ENCODE data around the gene PLXDC2.
"Not testable (repeated sequence)": the region's sequence is repeated elsewhere in the genome, so short reads cannot be mapped to it uniquely, and the experiment has no call there.

PLXDC2 gene

GRCh38 chr10:20029523-20029922 lies 213.3 kb downstream of the PLXDC2 start:
- DNase-seq (ENCODE audit: low read depth in 1 of 2, low spot score in 1 of 2): no peak

GRCh38 chr10:20033476-20033875 lies 217.2 kb downstream of the PLXDC2 start:
- no peak for DNase-seq (ENCODE audit: low read depth in 1 of 2, low spot score in 1 of 2)

DNA sequence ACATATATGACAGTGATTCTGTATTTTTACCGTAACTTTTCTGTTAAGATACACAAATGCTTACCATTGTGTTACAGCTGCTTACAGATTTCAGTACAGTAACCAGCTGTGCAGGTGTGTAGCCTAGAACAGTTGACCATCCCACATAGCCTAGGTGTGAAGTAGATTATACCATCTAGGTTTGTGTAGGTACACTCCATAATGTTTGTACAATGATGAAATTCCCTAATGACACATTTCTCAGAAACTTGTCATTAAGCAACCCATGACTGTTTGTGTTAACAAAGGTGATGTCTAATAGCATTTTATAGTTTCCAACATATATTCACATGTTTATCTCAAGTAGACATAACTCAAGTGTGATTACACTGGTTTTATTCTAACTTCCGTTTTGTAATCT lies 218.5 kb downstream of the PLXDC2 start:
- no peak for DNase-seq (ENCODE audit: low read depth in 1 of 2, low spot score in 1 of 2)

- no peak for DNase-seq (ENCODE audit: low read depth in 1 of 2, low spot score in 1 of 2)
Measured at GRCh38 chr10:20040012-20040411, 223.8 kb downstream of the PLXDC2 start.

GRCh38 chr10:20041931-20042330 lies 225.7 kb downstream of the PLXDC2 start:
- no peak for DNase-seq (ENCODE audit: low read depth in 1 of 2, low spot score in 1 of 2)

DNA sequence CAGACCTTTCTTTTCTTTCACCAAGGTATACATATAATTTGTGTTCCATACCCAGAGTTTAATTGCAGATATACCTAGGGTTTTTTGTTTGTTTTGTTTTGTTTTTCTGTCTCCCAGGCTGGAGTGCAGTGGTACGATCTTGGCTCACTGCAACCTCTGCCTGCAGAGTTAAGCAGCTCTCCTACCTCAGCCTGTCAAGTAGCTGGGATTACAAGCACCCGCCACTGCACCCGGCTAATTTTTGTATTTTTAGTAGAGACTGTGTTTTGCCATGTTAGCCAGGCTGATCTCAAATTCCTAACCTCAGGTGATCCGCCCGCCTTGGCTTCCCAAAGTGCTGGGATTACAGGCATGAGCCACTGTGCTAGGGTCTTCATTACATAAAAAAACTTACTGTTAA lies 228.9 kb downstream of the PLXDC2 start:
- not testable (repeated sequence) for DNase-seq (ENCODE audit: low read depth in 1 of 2, low spot score in 1 of 2)

DNA sequence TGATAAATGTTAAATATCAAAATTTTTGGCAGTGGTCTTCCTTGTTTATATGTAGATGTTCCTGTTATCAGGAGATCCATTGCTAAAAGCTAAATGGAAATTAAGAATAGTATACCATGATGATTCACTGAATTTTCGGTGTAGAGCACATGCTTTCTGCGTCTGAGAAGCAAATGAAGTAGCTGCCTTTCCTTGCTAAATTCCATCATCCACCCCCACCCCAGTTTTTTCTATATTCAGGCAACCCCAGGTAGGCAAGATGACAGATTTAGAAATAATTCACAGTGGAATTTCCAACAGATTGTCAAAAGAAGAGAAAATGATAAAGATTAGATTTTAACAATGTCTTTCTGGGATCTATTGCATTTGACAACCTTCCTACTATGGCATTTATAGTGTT lies 231.9 kb downstream of the PLXDC2 start:
- DNase-seq (ENCODE audit: low read depth in 1 of 2, low spot score in 1 of 2): no peak

DNA sequence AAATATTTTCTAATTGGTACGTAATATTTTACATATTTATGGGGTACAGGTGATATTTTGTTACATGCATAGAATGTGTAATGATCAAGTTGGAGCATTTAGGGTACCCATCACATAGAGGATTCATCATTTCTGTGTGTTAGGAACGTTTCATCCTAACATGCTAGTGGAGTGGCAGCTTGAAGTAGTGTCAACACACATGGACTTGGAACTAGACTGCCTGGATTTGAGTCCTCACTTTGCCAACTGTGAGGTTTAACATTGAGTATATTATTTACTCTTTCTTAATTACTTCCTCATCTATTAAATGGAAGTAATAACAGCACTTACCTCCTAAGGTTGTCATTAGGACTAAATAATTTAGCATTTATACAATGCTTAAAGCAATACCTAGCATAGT lies 241.9 kb downstream of the PLXDC2 start:
- no peak for DNase-seq (ENCODE audit: low read depth in 1 of 2, low spot score in 1 of 2)

- no peak for DNase-seq (ENCODE audit: low read depth in 1 of 2, low spot score in 1 of 2)
Measured at GRCh38 chr10:20059084-20059835, 243.0 kb downstream of the PLXDC2 start.

GRCh38 chr10:20065814-20066213 lies 249.6 kb downstream of the PLXDC2 start:
- no peak for DNase-seq (ENCODE audit: low read depth in 1 of 2, low spot score in 1 of 2)

GRCh38 chr10:20073167-20073566 lies 256.9 kb downstream of the PLXDC2 start:
- DNase-seq (ENCODE audit: low read depth in 1 of 2, low spot score in 1 of 2): no peak

- DNase-seq (ENCODE audit: low read depth in 1 of 2, low spot score in 1 of 2): no peak
Measured at GRCh38 chr10:20075713-20076112, 259.5 kb downstream of the PLXDC2 start.

DNA sequence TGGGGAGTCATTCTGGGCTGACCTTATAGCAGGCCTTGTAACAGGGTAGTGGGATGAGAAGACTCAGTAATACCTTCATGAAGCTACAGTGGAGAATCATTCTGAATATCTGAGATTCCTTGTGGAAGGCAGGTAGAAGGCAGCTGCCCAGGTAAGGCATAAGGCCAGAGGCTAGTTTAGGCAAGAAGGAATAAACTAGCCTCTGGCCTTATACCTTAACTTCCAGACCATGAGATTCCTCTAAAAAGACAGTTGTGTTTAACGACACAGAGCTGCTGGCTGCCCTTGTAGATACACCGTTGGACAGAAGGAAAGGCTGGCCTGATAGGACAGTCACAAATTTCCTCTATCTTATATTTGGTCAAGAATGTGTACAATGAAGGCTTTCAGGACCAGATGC lies 268.2 kb downstream of the PLXDC2 start:
- DNase-seq (ENCODE audit: low read depth in 1 of 2, low spot score in 1 of 2): no peak

- DNase-seq (ENCODE audit: low read depth in 1 of 2, low spot score in 1 of 2): no peak
Measured at GRCh38 chr10:20085115-20085514, 268.9 kb downstream of the PLXDC2 start.

- DNase-seq (ENCODE audit: low read depth in 1 of 2, low spot score in 1 of 2): no peak
Measured at GRCh38 chr10:20087353-20087752, 271.1 kb downstream of the PLXDC2 start.

DNA sequence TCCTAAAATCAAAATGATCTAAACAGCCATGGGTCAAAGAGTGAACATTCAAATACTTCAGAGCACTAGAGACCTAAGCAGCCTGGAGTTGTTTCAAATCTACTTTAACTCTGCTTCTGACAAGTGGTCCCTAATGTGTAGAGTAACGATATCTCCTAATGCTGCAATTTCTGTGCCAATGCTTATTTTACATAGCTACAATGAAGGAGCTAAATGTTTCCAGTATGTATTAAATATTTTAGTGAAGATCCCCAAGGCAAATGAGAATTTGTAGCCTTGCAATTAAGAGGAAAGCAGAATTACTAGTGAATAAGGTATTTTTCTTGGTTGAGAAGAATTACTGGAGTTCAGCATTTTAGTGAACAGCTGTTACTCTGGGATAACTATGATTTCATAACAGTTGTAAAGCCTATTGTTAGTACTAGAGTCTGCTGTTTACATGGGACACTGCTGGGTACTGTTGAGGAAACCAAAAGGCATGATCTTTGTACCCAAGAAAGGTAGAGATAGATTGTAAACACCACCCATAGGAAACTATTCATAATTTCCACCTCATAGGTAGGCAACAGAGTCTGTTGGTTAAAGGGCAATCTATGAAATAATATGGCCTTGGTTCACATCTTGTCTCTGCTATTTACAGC lies 271.9 kb downstream of the PLXDC2 start:
- DNase-seq (ENCODE audit: low read depth in 1 of 2, low spot score in 1 of 2): no peak

DNA sequence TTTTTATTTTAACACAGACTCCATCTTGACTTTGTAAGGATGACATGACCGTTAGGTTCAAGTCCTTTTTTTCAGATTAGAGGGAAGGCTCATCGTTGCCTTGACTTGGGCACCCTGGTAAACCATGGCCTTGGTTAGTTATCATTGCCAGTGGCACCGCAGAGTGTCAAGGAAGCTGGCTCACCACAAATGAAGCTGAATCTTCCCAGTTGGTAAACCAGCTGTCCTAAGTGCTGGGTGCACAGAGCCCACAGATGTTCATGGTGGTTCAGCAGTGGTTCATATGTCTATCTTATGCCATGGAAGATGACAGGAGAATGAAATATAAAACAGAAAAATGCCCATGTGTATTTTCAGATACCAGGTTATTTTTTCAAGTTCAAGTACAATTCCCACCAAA lies 273.6 kb downstream of the PLXDC2 start:
- DNase-seq (ENCODE audit: low read depth in 1 of 2, low spot score in 1 of 2): no peak

DNA sequence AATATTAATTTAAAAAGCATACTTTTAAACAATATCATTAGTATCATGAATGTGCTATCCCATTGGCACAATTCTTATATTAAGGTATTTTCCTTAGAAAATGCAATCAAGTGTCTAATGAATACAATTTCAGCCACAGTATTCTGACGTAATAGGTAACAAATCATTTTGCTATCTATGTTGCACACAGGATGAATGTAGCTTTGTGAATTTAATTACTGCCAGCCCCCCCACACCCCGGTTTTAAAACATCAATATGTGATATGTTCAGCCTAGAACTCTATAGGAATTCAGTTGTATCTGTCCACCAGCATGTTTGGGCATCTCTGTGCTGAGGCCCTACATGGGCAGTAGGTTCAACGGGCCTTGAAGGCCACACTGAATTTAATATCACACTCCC lies 274.6 kb downstream of the PLXDC2 start:
- no peak for DNase-seq (ENCODE audit: low read depth in 1 of 2, low spot score in 1 of 2)

DNA sequence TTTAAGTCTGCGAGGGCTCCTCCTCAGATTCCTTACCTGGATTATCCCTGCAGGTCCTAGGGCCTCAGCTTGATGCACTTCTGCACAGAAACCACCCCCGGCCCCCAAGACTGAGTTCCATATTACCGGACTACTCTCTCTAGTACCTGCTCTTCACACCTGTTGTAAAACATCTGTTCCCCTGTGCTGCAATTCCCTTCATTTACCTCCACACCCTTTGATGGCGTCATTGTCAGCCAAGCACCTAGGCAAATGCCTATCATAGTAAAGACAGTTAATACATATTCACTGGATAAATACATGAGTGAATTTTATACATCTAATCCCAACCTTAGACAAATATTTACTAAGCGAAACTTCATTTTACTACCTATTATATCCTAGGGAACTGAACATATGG lies 275.5 kb downstream of the PLXDC2 start:
- no peak for DNase-seq (ENCODE audit: low read depth in 1 of 2, low spot score in 1 of 2)

DNA sequence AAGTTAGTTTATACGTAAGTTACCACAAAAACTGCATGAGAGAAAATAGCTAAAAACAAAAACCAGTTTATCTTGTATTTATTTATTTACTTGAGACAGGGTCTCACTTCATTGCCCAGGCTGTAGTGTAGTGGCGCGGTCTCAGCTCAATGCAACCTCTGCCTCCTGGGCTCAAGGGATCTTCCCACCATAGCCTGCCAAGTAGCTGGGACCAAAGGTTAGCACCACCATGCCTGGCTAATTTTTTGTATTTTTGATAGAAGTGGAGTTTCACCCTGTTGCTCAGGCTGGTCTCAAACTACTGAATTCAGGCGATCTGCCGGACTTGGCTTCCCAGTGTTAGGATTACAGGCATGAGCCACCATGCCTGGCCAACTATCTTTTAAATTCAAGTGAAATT lies 277.4 kb downstream of the PLXDC2 start:
- no peak for DNase-seq (ENCODE audit: low read depth in 1 of 2, low spot score in 1 of 2)

- DNase-seq (ENCODE audit: low read depth in 1 of 2, low spot score in 1 of 2): no peak
Measured at GRCh38 chr10:20094226-20094976, 278.2 kb downstream of the PLXDC2 start.

DNA sequence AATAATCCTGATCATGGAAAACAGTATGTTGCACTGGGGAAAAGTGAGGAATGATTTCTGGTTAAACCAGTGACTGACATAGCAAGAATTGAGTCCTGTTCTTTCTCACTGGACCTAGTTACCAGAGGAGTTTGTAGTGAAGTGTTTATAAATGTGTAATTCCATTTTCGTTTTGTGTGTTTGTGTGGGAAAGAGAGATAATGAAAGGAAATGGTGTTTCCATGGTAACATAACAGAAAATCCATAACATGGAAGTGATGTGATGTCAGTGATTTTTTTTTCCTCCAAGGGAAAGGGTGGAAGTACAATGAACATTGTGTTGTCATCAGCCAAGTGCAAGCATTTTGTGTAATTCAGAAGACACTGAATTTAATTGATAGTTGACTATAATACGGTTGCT lies 283.9 kb downstream of the PLXDC2 start:
- no peak for DNase-seq (ENCODE audit: low read depth in 1 of 2, low spot score in 1 of 2)
